Measurements from ENCODE around the gene STARD9.

Gene STARD9

GRCh38 chr15:42728972-42729371 lies 153.6 kb downstream of the STARD9 start:
- Histone ChIP-seq H3K36me3 (replicated peaks) (peaks cover 61% of the 10 kb centered on the region), H3K27ac (no peak overlapping the region), H3K27me3 (replicated peaks) (no peaks in the 10 kb centered on the region), H3K4me3 (ENCODE audit: low read depth, low read length) (no peak overlapping the region)
- in situ Hi-C loops (cut with HindIII; ENCODE audit: low pct_ligation_motif_present, low sequenced_read_pairs) = no loop called here
- TF ChIP-seq, protein P1, sequence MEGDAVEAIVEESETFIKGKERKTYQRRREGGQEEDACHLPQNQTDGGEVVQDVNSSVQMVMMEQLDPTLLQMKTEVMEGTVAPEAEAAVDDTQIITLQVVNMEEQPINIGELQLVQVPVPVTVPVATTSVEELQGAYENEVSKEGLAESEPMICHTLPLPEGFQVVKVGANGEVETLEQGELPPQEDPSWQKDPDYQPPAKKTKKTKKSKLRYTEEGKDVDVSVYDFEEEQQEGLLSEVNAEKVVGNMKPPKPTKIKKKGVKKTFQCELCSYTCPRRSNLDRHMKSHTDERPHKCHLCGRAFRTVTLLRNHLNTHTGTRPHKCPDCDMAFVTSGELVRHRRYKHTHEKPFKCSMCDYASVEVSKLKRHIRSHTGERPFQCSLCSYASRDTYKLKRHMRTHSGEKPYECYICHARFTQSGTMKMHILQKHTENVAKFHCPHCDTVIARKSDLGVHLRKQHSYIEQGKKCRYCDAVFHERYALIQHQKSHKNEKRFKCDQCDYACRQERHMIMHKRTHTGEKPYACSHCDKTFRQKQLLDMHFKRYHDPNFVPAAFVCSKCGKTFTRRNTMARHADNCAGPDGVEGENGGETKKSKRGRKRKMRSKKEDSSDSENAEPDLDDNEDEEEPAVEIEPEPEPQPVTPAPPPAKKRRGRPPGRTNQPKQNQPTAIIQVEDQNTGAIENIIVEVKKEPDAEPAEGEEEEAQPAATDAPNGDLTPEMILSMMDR (IDR thresholded peaks at IDR 0.05; ENCODE audit: low read depth, low read length, missing control alignments) = no peak
- DNase-seq = no peak

DNA sequence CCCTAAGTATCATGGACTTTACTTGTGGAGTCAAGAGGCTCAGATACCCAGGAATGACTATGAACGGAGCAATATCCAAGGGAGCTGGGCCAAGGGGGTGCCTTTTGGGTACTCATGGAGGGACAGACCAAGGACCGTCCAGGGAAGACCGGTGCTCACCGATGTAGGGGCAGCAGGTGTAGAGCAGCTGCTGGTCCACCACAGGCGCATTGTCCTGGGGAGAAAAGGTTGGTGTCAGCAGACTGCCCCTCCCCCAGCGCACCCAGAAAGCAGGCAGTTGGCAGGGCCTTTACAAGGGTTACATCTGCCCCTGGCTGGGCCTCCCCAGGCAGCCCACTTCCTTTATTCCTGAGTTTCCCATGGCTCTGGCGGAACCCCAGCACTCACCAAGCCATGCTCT lies 154.0 kb downstream of the STARD9 start:
- no peak overlapping the region for H3K4me3 ChIP-seq (ENCODE audit: low read depth, low read length)

DNA sequence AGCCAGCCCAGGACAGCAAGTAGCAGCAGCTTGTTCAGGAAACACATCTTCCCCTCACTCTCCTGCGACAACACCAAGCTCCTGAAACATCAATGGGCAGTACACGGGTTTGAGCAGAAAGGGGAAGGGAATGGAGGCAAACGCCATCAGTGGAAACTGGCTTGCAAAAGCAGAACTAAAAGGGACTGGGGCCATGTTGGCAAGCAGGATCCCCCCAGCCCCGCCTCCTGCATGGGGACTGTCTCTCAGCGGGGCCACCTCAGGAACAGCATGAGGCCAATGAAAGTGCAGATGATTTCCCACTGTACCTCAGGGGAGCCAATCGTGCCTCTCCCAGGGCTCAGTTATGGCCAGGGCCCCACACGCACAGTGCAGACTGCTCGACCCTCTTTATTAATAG lies 154.7 kb downstream of the STARD9 start:
- no peak overlapping the region for H3K4me3 ChIP-seq (ENCODE audit: low read depth, low read length)
- H3K36me3 ChIP-seq (replicated peaks) = peaks cover 53% of the 10 kb centered on the region
- TF ChIP-seq, protein P1 (IDR thresholded peaks at IDR 0.05; ENCODE audit: low read depth, low read length, missing control alignments) = no peak
- in situ Hi-C loops (cut with HindIII; ENCODE audit: low pct_ligation_motif_present, low sequenced_read_pairs) = no loop called here
- DNase-seq = no peak
- no peaks in the 10 kb centered on the region for H3K27me3 ChIP-seq (replicated peaks)
- no peak overlapping the region for H3K27ac ChIP-seq

More for the DNA sequence above, 154.0 kb downstream of the STARD9 start:
- Histone ChIP-seq H3K27me3 (replicated peaks) (no peaks in the 10 kb centered on the region), H3K36me3 (replicated peaks) (peaks cover 57% of the 10 kb centered on the region), H3K27ac (no peak overlapping the region)
- no peak for DNase-seq
- in situ Hi-C loops (cut with HindIII; ENCODE audit: low pct_ligation_motif_present, low sequenced_read_pairs) = no loop called here
- TF ChIP-seq, protein P1 (IDR thresholded peaks at IDR 0.05; ENCODE audit: low read depth, low read length, missing control alignments) = no peak

- no peak for DNase-seq
- Histone ChIP-seq H3K27me3 (replicated peaks) (no peaks in the 10 kb centered on the region), H3K4me3 (ENCODE audit: low read depth, low read length) (no peak overlapping the region), H3K36me3 (replicated peaks) (peaks cover 50% of the 10 kb centered on the region), H3K27ac (no peak overlapping the region)
- TF ChIP-seq, protein P1 (IDR thresholded peaks at IDR 0.05; ENCODE audit: low read depth, low read length, missing control alignments) = no peak
- in situ Hi-C loops (cut with HindIII; ENCODE audit: low pct_ligation_motif_present, low sequenced_read_pairs) = no loop called here
These were observed 155.1 kb downstream of the STARD9 start for GRCh38 chr15:42730536-42730935.

DNA sequence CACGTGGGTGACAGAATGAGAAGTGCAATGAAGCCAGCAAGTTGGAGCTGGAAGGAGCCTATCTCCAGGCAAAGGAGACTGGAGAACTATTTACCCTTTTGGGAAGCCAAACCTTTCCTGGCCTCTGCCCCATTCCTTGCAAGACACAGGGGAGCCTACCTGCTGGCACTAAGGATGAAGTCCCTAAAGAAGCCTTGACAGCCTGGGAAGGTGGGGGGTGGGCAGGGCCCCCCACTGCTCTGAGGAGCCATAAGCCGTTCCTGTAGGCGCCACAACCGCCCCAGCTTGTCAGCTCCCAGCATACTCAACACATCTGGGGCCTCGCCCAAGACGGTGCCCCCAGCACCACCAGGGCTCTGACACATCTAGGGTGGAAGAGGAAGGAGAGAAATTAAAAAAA lies 156.1 kb downstream of the STARD9 start:
- H3K36me3 ChIP-seq (replicated peaks) = peaks cover 43% of the 10 kb centered on the region
- TF ChIP-seq, protein P1 (IDR thresholded peaks at IDR 0.05; ENCODE audit: low read depth, low read length, missing control alignments) = no peak
- in situ Hi-C loops (cut with HindIII; ENCODE audit: low pct_ligation_motif_present, low sequenced_read_pairs) = no loop called here
- no peak for DNase-seq
- H3K27me3 ChIP-seq (replicated peaks) = no peaks in the 10 kb centered on the region
- H3K4me3 ChIP-seq (ENCODE audit: low read depth, low read length) = no peak overlapping the region
- H3K27ac ChIP-seq = no peak overlapping the region

DNA sequence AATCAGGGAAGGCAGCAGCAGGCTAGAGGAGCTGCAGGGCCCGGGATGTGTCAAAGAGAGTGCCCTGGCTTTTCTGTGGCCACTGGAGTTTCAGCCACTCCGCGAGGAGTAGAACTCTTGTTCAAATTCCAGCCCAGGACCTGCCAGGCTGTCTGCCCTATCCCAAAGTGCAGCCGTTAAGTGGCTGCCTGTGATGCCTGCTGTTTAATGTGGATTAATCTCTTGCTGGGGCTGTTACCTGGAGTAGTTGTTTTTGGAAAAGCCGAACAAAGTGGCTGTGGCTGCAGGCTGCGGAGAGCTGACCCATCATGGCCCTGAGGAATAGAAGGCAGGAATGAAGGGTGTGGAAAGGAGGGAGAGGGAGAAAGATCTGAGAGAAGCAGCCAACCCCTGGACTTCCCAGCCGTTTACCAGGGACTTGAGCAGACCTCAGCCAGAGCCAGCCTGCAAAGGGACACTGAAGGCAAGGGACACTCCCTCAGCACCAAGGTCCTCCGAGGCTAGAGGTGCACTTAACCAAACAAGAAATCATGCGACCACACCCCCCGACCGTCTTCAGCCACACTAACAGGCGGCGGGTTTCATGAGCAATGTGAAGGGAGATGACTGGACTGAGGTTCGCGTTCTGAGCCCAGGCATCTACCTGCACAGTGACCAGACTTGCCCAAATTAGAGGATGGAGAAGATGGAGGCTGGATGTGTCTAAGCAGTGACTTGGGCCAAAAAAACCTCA lies 156.9 kb downstream of the STARD9 start:
- TF ChIP-seq, protein P1 (IDR thresholded peaks at IDR 0.05; ENCODE audit: low read depth, low read length, missing control alignments) = no peak
- in situ Hi-C loops (cut with HindIII; ENCODE audit: low pct_ligation_motif_present, low sequenced_read_pairs) = no loop called here
- Histone ChIP-seq H3K4me3 (ENCODE audit: low read depth, low read length) (no peak overlapping the region), H3K36me3 (replicated peaks) (peaks cover 42% of the 10 kb centered on the region), H3K27me3 (replicated peaks) (no peaks in the 10 kb centered on the region), H3K27ac (no peak overlapping the region)
- no peak for DNase-seq
